HepG2 (cell line): ENCODE measurements around the gene SEPHS1. TPM values are rescaled to one million over a fixed set of nuclear protein-coding genes. Genes with fewer than 3 reads are reported as not detected.

Source experiments
- BORCS8-MEF2B ChIP-seq: sonication (generic); formaldehyde crosslinking; IDR thresholded peaks from 2 replicates; pipeline ENCODE4 v1.8.0; 2022; ENCODE audit warnings: mild to moderate bottlenecking, missing genetic modification reagents
- DNMT1 ChIP-seq: sonication (generic); formaldehyde crosslinking; IDR thresholded peaks from 2 replicates; pipeline ENCODE4 v1.5.1; 2020; ENCODE audit warnings: mild to moderate bottlenecking, missing genetic modification reagents
- MAFG ChIP-seq: sonication (generic); formaldehyde crosslinking; IDR thresholded peaks from 2 replicates; pipeline ENCODE4 v1.5.1; 2020; ENCODE audit warnings: mild to moderate bottlenecking, missing genetic modification reagents
- NCOA5 ChIP-seq: sonication (generic); formaldehyde crosslinking; IDR thresholded peaks from 2 replicates; pipeline ENCODE4 v1.4.0; 2020; ENCODE audit warnings: missing genetic modification reagents
- POGZ ChIP-seq: sonication (generic); formaldehyde crosslinking; IDR thresholded peaks from 2 replicates; pipeline ENCODE4 v1.4.0; 2020; ENCODE audit warnings: mild to moderate bottlenecking, missing genetic modification reagents
- POLR2AphosphoS2 ChIP-seq: IDR thresholded peaks from 2 replicates; pipeline ENCODE4 v1.6.1; 2011; ENCODE audit warnings: low read depth, low read length, improper control_type of control experiment
- REPIN1 ChIP-seq: sonication (generic); formaldehyde crosslinking; IDR thresholded peaks from 2 replicates; pipeline ENCODE4 v1.8.0; 2022; ENCODE audit warnings: missing genetic modification reagents, low read depth, mild to moderate bottlenecking, borderline replicate concordance
- SP5 ChIP-seq: IDR thresholded peaks from 2 replicates; pipeline ENCODE4 v1.6.1; 2016; ENCODE audit warnings: low read depth, borderline replicate concordance
- ZBTB42 ChIP-seq: sonication (generic); formaldehyde crosslinking; IDR thresholded peaks from 2 replicates; pipeline ENCODE4 v1.5.0; 2020; ENCODE audit warnings: mild to moderate bottlenecking, missing genetic modification reagents
- ZFP36L2 ChIP-seq: sonication (generic); formaldehyde crosslinking; IDR thresholded peaks from 2 replicates; pipeline ENCODE4 v1.4.0; 2020; ENCODE audit warnings: missing genetic modification reagents
- ZNF160 ChIP-seq: sonication (generic); formaldehyde crosslinking; IDR thresholded peaks from 2 replicates; pipeline ENCODE4 v1.8.0; 2022; ENCODE audit warnings: mild to moderate bottlenecking, inconsistent platforms, missing genetic modification reagents
- ZNF329 ChIP-seq: sonication (generic); formaldehyde crosslinking; IDR thresholded peaks from 2 replicates; pipeline ENCODE4 v1.9.0; 2021; ENCODE audit warnings: low read depth, mild to moderate bottlenecking, missing genetic modification reagents
- ZNF468 ChIP-seq: sonication (generic); formaldehyde crosslinking; IDR thresholded peaks from 2 replicates; pipeline ENCODE4 v1.8.0; 2022; ENCODE audit warnings: mild to moderate bottlenecking, moderate library complexity, missing genetic modification reagents
- ZNF782 ChIP-seq: sonication (generic); formaldehyde crosslinking; IDR thresholded peaks from 2 replicates; pipeline ENCODE4 v1.4.0; 2020; ENCODE audit warnings: missing genetic modification reagents, mild to moderate bottlenecking, borderline replicate concordance
- ZNF839 ChIP-seq: sonication (generic); formaldehyde crosslinking; IDR thresholded peaks from 2 replicates; pipeline ENCODE4 v1.4.0; 2020; ENCODE audit warnings: missing genetic modification reagents, mild to moderate bottlenecking, borderline replicate concordance
- polyA plus RNA-seq, 8 experiments: library from polyadenylated mRNA; depleted of rRNA in 3 of 8; stranded (reverse) in 7 of 8; unstranded in 1 of 8; fragments of >200 nt; fragmentation: Illumina TruSeq in 4 of 8; extraction: Trizol in 4 of 8; gene quantifications; 2 replicates each; pipeline versions ENCODE4 v1.2.1 to v1.2.3, GENCODE V29; 2011 to 2016; ENCODE audit warnings: low read depth in 4 of 8, missing spikeins in 1 of 8, mixed read lengths in 1 of 8; ENCODE audit not compliant: insufficient read depth in 1 of 8
- total RNA-seq, 5 experiments: library from RNA; depleted of rRNA; stranded (reverse); fragments of >200 nt; fragmentation: Illumina TruSeq; extraction: Trizol; gene quantifications; 2 replicates each; pipeline ENCODE4 v1.2.3, GENCODE V29; 2016; ENCODE audit warnings: low read depth in 1 of 5
- TF ChIP-seq, protein P1 (sequence below): sonication (generic); formaldehyde crosslinking; IDR thresholded peaks from 2 replicates; pipeline ENCODE4 v1.5.1; 2020; ENCODE audit warnings: mild to moderate bottlenecking, missing genetic modification reagents, moderate library complexity
- TF ChIP-seq, protein P2 (sequence below): sonication (generic); formaldehyde crosslinking; IDR thresholded peaks from 2 replicates; pipeline ENCODE4 v1.5.0; 2020; ENCODE audit warnings: mild to moderate bottlenecking, missing genetic modification reagents, borderline replicate concordance
- TF ChIP-seq, protein P3 (sequence below): IDR thresholded peaks from 2 replicates; pipeline ENCODE4 v1.6.1; 2016; ENCODE audit warnings: low read depth, missing genetic modification reagents, missing compliant biosample characterization

The SEPHS1 gene
- total and polyA plus RNA-seq, 2 of the 13 experiments (the other 11 are each of a cell fraction or from before 2014, with no cell fraction given), result 57.8 to 61.5 TPM

DNA sequence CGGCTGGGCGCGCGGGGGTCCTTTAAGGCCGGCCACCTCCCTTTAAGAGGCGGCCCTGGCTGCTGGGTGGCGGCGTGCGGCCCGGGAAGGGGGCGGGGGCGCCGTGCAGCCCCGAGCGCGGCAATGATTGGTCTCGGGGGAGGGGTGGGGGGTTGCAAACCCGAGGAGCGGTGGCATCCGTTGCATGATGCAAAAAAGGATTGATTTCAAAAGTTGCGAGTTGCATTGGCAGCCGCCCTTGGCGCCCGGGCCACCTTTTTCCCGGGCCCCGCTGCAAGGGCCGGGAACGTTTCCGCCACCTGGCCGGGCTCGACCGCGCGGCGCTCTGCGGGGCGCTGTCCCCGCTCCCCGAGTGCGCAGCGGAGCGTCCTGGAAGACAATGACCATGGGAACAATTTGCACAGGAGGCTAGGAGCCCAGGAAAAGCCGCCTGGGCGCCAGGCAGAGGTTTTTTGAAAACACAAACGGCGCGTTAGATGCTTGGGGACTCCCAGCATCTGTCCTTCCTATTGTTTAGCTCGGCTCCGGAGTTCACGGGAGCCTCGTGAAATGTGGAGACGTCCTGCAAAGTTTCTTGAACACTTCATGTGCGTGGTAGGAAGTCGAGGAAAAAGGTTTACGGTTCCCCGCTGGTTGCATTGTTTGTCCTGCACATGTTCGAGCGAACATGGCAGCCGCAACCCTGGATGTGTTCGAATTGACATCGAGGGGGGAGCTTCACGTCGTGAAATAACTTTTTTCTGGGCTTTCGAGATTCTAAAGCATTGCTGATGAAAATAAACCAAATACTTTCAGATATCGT, at the start of gene SEPHS1 (continued):
- TF ChIP-seq, protein P1, sequence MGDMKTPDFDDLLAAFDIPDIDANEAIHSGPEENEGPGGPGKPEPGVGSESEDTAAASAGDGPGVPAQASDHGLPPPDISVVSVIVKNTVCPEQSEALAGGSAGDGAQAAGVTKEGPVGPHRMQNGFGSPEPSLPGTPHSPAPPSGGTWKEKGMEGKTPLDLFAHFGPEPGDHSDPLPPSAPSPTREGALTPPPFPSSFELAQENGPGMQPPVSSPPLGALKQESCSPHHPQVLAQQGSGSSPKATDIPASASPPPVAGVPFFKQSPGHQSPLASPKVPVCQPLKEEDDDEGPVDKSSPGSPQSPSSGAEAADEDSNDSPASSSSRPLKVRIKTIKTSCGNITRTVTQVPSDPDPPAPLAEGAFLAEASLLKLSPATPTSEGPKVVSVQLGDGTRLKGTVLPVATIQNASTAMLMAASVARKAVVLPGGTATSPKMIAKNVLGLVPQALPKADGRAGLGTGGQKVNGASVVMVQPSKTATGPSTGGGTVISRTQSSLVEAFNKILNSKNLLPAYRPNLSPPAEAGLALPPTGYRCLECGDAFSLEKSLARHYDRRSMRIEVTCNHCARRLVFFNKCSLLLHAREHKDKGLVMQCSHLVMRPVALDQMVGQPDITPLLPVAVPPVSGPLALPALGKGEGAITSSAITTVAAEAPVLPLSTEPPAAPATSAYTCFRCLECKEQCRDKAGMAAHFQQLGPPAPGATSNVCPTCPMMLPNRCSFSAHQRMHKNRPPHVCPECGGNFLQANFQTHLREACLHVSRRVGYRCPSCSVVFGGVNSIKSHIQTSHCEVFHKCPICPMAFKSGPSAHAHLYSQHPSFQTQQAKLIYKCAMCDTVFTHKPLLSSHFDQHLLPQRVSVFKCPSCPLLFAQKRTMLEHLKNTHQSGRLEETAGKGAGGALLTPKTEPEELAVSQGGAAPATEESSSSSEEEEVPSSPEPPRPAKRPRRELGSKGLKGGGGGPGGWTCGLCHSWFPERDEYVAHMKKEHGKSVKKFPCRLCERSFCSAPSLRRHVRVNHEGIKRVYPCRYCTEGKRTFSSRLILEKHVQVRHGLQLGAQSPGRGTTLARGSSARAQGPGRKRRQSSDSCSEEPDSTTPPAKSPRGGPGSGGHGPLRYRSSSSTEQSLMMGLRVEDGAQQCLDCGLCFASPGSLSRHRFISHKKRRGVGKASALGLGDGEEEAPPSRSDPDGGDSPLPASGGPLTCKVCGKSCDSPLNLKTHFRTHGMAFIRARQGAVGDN (CRISPR knock-in tag), result peak; percentile 80
- no peak for TF ChIP-seq ZNF782 (CRISPR knock-in tag)
- no peak for TF ChIP-seq POLR2AphosphoS2
- 0 out of 2 replicates have a peak, but pooled peaks have one; percentile 44 for TF ChIP-seq BORCS8-MEF2B (CRISPR knock-in tag)
- no peak for TF ChIP-seq MAFG (CRISPR knock-in tag)
- peak; percentile 33; the same call in 1 of the 2 replicates for TF ChIP-seq DNMT1
- no peak for TF ChIP-seq ZNF468
- TF ChIP-seq ZFP36L2 (CRISPR knock-in tag), result no peak
- peak; percentile 59; the same call in 1 of the 2 replicates for TF ChIP-seq ZNF839
- TF ChIP-seq ZNF160 (CRISPR knock-in tag), result 0 out of 2 replicates have a peak, but pooled peaks have one; percentile 30
- TF ChIP-seq, protein P2, sequence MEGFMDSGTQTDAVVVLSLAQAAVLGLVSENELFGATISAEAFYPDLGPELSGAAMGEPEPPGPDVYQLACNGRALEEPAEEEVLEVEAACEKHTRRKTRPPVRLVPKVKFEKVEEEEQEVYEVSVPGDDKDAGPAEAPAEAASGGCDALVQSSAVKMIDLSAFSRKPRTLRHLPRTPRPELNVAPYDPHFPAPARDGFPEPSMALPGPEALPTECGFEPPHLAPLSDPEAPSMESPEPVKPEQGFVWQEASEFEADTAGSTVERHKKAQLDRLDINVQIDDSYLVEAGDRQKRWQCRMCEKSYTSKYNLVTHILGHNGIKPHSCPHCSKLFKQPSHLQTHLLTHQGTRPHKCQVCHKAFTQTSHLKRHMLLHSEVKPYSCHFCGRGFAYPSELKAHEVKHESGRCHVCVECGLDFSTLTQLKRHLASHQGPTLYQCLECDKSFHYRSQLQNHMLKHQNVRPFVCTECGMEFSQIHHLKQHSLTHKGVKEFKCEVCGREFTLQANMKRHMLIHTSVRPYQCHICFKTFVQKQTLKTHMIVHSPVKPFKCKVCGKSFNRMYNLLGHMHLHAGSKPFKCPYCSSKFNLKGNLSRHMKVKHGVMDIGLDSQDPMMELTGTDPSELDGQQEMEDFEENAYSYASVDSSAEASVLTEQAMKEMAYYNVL (CRISPR knock-in tag), result no peak
- no peak for TF ChIP-seq ZBTB42 (CRISPR knock-in tag)
- no peak for TF ChIP-seq POGZ
- TF ChIP-seq SP5, result no peak; the same call in 1 of the 2 replicates
- TF ChIP-seq REPIN1 (CRISPR knock-in tag), result 0 out of 2 replicates have a peak, but pooled peaks have one; percentile 31
- TF ChIP-seq, protein P3, sequence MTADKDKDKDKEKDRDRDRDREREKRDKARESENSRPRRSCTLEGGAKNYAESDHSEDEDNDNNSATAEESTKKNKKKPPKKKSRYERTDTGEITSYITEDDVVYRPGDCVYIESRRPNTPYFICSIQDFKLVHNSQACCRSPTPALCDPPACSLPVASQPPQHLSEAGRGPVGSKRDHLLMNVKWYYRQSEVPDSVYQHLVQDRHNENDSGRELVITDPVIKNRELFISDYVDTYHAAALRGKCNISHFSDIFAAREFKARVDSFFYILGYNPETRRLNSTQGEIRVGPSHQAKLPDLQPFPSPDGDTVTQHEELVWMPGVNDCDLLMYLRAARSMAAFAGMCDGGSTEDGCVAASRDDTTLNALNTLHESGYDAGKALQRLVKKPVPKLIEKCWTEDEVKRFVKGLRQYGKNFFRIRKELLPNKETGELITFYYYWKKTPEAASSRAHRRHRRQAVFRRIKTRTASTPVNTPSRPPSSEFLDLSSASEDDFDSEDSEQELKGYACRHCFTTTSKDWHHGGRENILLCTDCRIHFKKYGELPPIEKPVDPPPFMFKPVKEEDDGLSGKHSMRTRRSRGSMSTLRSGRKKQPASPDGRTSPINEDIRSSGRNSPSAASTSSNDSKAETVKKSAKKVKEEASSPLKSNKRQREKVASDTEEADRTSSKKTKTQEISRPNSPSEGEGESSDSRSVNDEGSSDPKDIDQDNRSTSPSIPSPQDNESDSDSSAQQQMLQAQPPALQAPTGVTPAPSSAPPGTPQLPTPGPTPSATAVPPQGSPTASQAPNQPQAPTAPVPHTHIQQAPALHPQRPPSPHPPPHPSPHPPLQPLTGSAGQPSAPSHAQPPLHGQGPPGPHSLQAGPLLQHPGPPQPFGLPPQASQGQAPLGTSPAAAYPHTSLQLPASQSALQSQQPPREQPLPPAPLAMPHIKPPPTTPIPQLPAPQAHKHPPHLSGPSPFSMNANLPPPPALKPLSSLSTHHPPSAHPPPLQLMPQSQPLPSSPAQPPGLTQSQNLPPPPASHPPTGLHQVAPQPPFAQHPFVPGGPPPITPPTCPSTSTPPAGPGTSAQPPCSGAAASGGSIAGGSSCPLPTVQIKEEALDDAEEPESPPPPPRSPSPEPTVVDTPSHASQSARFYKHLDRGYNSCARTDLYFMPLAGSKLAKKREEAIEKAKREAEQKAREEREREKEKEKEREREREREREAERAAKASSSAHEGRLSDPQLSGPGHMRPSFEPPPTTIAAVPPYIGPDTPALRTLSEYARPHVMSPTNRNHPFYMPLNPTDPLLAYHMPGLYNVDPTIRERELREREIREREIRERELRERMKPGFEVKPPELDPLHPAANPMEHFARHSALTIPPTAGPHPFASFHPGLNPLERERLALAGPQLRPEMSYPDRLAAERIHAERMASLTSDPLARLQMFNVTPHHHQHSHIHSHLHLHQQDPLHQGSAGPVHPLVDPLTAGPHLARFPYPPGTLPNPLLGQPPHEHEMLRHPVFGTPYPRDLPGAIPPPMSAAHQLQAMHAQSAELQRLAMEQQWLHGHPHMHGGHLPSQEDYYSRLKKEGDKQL (CRISPR knock-in tag), result no peak
- TF ChIP-seq NCOA5 (CRISPR knock-in tag), result no peak
- TF ChIP-seq ZNF329 (CRISPR knock-in tag), result 0 out of 2 replicates have a peak, but pooled peaks have one; percentile 43
